CD4-positive, alpha-beta T cell treated with Interleukin-17A for 1 hour (primary cell): ENCODE results near the gene NCAPG2.
"Not testable (repeated sequence)": the region's sequence is repeated elsewhere in the genome, so short reads cannot be mapped to it uniquely, and the experiment has no call there.

Experiments
- DNase-seq: peaks from one replicate; pipeline ENCODE4 v3.0.0-alpha.2; 2020

Gene NCAPG2

DNA sequence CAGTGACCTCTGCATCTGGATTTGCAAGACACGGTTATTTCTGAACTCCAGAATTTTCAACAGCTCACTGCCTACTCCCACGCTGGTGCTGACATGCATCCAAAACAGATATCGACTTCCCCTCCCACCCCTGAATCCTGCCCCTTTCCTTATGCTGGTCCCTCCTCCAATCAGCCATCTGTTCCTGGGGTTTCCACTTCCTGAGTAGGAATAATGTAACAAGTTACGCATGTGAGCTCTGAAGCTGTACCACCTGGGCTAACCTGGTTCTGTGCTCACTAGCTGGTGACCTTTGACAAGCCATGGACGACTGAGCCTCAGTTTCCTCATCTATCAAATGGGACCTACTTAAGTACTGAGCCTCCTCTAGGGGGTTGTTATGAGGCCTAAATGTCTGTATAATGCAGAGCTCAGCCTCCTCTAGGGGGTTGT, 1.7 kb upstream of the NCAPG2 start:
- no peak for DNase-seq

DNA sequence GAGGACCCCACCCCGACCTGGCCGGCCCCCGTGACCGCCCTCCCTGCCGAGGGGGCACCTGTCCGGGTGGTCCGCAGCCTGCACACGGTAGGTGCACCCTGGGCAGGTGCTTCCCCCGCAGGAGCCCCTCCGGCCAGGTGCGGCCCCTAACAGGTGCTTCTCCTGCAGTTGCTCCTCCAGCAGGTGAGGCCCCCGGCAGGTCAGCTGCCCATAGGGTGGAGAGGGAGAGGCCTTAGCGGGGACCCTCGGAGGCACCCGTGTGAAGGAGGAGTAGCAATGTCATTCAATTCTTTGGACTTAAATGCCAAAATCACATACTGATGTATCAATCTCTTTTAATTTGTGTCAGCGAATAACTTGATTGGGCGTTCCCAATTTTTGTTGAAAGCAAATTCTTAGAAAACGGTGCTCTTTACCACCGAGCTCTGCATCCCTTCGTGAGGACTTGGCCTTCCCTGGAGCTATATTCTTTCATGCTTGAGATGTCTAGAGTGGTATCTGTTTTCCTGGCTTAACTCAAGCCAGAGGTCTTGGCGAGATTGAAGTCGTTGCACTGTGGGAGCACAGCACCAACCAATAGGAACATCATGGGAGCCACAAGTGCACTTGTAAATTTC, 738 bp upstream of the NCAPG2 start:
- DNase-seq: no peak

DNA sequence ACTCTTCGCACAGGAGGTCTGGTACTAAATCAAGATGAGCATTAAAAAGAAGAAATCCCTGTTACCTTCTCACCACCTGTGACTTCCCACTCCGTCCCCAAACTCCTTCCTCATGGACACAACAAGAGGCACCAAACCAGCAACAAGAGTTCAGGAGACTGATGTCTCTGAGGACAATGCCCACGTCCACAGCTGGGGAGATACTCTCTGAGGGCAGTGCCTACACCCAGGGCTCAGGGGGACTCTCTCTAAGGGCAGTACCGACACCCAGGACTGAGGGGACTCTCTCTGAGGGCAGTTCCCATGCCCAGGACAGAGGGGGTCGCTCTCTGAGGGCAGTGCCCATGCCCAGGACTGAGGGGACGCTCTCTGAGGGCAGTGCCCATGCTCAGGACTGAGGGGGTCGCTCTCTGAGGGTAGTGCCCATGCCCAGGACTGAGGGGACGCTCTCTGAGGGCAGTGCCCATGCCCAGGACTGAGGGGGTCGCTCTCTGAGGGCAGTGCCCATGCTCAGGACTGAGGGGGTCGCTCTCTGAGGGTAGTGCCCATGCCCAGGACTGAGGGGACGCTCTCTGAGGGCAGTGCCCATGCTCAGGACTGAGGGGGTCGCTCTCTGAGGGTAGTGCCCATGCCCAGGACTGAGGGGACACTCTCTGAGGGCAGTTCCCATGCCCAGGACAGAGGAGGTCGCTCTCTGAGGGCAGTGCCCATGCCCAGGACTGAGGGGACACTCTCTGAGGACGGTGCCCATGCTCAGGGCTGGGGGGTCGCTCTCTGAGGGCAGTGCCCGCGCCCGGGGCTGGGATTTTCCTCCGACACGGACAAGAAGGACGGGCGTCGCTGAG, 703 bp downstream of the NCAPG2 start:
- DNase-seq: not testable (repeated sequence)

DNA sequence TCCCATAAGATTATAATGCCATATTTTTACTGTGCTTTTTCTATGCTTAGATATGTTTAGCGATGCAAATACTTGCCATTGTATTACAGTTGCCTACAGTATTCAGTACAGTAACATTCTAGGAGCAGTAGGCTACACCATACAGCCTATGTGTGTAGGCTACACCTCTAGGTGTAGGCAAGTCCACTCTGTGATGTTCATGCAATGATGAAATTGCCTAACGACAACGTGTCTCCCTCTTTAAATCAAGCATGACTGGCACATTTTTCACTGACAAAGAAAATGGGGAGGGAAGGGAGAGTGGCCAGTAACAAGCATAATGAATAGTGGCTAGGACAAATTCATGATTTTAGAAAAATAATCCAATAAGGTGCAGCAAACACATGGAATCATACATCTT, 1.7 kb downstream of the NCAPG2 start:
- DNase-seq: no peak

DNA sequence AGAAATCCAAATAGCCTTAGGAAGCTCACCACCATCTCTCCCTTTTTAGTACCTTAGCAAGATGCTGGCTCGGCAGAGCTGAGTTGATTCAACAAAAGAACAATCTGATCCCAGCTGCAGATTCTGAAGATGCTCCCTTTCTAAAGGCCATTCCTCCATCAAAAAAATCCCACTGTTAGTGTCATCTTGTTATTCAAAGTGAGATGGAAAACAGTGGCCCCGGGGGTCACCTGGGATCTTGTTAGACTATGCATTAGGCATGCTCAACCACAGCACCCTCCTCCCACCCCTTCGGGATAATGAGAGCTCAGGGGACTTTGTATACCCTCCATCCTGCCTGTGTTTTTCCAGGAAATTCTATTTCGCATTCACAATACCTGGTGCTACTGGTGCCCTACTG, 2.4 kb downstream of the NCAPG2 start:
- no peak for DNase-seq

DNA sequence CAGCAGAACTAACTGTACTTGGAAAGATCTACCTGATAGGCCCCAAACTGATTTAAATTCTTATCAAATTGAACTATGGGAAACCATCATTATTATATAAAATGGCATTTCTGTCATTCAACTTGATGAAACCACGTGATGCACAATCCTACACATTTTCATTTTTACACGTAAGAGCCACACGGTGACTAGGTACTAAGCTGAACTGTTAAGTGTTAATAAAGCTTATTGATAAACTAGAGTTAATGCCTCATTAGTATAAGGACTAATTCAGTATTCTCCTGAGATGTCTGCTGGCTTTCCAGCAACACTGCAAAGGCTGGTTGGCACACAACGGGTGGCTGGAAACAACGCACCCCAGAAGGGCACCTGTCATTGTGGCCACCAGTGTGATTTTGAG, 4.6 kb downstream of the NCAPG2 start:
- DNase-seq: no peak

DNA sequence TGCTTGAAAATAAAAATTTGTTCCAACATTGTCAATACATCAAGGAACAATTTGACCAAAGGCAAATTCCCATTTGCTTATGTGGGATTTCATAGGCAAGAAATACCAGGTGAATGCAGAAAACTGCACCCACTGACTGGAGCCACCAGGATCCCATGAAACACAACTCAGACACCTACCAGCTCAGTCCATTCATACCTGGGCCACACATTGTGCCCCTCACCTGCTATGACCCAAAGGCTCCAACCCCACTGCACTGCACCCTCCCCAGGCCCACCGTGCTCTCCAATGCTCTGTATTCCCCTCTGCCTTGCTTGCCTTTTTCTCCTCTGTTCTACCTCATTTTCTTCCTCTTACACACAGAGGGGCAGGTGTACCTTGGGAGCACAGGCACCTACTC, 5.3 kb downstream of the NCAPG2 start:
- DNase-seq: no peak

DNA sequence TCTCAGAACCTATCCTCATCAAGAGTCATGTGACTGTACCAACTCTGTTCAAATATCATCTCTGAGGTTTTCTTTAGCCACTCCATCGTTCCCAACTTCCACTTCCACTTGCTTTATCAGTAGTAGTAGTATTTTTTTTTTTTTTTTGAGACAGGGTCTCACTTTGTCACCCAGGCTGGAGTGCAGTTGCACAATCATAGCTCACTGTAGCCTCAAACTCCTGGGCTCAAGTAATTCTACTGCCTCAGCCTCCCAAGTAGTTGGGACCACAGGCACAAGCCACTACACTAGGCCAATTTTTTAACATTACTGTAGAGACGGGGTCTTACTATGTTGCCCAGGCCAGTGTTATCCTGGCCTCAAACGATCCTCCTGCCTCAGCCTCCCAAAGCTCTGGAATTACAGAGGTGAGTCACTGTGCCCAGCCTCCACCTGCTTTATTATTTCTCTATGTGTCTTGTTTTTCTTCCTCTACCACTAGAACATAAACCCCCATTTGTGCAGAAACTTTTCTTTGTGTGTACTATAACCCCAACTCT, 5.9 kb downstream of the NCAPG2 start:
- no peak for DNase-seq

DNA sequence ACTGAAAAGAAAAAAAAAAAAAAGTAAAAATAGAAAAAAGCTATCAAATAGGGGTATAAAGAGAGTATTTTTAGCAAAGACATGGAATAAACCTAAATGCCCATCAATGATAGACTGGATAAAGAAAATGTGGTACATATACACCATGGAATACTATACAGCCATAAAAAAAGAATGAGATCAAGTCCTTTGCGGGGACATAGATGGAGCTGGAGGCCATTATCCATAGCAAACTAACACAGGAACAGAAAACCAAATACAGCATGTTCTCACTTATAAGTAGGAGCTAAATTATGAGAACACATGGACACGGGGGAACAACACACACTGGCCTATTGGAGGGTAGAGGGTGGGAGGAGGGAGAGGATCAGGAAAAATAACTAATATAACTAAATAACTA, 7.0 kb downstream of the NCAPG2 start:
- not testable (repeated sequence) for DNase-seq

DNA sequence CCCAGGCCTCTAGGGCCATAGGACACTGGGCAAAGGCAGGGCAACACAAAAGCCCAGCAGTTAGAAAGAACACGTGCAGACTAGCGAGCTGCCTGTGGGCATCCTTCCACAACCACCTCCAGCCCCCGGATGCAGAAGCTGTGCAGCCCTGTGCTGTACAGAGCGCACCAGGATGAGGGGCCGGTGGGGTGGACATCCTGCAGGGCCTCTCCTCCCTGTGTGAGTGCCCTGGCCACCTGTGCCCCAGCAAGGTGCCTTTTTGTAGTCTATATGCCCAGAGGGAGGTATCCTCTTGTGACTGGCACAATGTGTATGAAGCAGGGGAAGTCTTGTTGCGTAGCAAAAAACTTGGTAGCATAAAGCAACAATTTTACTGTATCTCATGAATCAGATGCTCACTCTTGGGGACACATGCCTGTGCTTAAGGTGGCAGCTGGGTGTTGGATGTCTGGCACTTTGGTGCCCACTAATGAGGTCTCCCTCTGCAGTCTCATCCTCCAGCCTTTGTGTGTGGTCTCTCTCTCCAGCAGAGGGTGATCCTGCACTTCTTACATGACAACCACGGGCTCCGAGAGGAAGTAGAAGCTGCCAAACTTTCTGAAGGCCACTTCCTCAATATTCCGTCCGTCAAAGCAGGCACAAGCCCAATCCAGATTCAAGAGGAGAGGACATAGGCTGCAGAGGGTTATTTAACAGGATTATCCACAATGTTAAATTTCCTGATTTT, 8.7 kb downstream of the NCAPG2 start:
- peak; percentile 75 for DNase-seq

DNA sequence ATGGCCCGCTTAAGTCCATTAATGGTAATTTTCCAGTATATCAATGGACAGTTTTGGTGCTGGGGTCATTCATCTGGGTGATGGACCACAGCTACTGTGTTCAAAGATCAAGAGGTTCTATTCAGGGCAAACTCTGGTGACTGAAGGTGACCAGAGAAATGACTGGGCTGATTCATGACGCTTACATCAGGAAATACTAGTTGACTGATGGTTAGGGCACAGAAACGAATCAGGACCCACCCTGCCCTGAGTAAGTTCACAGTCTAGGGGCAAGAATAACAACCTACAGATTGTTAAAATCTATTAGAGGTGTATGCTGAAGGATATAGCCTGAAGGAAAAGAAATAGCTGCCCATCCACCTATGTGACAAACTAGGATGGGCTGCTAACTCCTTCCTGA, 9.5 kb downstream of the NCAPG2 start:
- no peak for DNase-seq

DNA sequence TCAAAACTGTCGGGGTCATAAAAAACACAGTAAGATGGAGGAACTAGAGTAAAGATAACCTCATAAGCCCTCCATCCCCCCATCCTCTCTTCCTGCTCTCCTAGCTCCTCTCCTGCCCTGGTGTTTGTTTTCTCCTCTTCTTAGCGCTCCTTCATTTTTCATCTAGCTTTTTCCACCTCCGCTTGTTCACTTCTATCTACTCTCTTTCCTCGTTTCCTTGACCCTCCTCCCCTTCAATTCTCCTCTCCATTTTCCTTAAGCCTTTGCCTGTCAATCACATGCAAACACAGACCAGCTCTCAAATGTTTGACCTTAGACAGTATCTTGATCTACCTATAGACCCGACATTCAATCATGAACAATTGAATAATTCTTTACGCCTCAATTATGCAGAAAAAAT, 10.0 kb downstream of the NCAPG2 start:
- no peak for DNase-seq

DNA sequence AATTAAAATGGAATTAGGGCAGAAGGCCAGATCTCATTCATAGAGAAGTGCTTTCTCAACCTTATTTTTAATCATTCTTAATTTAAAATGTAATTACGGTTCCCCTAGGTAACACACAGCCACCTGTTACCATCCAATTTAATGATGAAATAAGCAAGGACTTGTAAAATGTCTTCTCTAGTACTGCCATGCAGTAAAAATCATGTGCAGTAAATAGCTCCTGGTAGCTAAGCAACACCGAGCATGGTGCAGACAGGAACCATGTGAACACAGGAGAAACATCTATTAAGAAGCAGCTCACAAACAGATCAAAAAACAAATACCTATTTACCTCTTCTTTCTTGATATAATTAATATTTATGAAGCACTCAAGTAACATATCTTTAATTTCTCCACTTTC, 15.1 kb downstream of the NCAPG2 start:
- no peak for DNase-seq

DNA sequence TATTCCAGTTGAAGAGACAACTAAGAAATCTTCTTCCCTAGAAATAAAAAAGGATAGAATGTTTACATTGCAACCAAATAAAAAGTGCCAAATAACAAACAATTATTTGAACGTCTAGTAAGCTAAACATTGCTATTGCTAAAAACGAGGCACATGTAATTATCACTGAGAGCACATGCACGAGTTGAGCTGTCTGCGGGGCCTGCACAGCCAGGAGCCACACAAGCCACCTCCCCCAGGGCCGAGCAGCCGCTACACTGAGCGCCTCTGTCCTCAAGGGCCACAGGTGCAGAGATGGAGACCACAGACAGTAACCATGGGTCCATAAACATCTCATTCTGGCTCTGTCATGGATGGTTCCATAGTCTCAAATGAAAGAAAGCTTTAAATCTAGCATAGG, 17.2 kb downstream of the NCAPG2 start:
- no peak for DNase-seq

DNA sequence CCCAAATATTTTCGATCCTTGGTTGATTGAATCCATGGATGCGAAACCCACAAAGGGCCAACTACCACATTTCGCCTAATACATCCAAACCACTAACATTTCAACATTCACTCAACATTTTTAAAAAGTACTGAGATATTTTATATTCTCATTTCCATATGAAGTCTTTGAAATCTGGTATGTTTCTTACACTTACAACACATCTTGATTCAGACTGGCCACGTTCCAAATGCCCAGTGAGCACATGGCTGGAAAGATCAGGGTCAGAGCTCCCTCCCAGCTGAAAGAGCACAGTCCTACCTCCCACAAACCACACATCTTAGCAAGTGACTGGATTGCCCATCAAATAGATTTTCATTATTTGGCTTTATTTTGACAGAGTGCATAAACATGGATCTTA, 18.9 kb downstream of the NCAPG2 start:
- no peak for DNase-seq

DNA sequence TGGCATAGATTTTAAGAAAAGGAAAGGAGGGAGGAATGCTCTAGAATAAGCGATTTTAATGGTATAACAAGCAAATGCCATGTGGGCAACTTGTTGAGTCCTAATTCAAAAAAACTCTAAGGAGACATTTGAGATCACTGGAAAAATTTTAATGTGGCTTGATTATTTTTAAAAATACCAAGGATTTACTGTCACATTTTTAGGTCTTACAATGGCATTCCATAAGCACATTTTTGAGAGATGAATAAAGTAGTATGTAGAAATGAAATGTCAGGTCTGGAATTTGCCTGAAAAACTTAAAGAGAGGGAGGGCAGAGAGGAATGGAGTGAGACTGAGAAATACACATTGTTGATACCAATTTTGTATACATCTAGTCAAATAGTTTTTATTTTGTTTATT, 20.3 kb downstream of the NCAPG2 start:
- DNase-seq: no peak

DNA sequence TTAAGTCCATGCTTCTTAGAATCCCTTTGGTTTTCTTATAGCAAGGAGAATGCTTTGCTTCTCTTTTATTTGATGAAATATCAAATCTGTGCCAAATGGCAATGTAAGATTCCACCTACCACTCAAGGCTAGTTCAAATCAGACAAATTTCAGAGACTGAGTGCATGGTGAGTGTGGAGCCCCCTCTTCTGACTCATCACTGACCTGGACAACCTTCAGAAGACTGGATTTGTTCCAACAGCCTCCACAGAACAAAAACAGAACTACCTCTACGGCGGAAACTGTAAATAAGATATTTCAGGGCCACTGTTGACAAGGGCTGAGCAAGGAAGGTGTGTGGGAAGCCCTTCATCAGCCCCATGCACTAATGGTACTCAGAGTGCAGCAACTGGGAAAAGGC, 21.1 kb downstream of the NCAPG2 start:
- no peak for DNase-seq

DNA sequence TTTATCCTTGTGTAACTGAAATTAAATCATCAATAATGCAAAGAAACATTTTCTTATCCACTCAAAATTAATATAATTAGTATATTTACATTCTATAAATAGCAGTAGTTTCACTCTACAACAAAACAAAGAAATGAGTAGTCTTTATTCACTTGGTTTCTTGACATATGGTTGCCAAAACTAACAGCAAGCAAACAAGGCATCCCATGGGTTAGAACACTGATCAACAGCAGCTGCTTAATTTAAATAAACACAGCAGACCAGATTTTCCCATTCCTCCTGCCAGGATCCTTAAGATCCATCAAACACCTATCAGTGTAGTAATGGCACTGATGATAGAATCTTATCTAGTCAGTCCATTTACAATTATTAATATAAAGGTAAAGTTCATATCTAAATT, 22.1 kb downstream of the NCAPG2 start:
- no peak for DNase-seq

DNA sequence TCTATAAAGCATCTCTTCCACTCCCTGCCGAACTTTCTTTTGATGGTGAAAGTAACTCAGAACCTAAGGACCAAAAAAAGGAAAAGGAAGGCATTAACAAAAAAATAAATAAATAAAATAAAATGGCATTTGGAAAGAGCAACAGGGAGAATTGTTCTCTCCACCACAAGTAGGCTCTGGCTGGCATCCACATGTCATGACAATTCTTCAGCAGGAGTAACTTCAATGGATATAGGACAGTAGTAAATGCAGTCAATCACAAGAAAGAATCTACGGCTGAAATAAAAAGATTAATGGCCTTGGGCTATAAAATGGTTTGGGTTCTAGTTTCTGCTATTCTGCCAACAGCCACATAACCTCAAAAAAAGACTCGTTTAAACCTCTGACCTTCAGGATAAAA, 23.9 kb downstream of the NCAPG2 start:
- DNase-seq: no peak

DNA sequence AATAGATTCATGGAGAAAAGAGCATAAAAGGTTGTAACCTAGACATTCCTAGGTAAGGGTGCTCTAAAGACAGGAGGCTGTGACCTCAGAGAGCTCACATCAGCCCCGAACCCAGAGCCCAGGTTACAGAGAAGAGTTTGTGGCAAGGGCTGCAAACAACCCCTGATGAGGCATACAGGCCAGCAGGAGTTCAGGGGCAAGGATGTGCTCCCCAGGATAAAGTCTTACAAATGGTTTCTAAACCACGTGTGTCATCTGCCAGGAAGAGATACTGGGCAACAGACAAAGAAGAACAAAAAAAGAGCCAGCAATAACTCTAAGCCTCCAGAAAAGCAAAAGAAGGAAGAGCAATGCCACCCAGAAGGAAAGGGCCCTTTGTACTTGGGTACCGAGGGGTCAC, 27.7 kb downstream of the NCAPG2 start:
- DNase-seq: no peak

DNA sequence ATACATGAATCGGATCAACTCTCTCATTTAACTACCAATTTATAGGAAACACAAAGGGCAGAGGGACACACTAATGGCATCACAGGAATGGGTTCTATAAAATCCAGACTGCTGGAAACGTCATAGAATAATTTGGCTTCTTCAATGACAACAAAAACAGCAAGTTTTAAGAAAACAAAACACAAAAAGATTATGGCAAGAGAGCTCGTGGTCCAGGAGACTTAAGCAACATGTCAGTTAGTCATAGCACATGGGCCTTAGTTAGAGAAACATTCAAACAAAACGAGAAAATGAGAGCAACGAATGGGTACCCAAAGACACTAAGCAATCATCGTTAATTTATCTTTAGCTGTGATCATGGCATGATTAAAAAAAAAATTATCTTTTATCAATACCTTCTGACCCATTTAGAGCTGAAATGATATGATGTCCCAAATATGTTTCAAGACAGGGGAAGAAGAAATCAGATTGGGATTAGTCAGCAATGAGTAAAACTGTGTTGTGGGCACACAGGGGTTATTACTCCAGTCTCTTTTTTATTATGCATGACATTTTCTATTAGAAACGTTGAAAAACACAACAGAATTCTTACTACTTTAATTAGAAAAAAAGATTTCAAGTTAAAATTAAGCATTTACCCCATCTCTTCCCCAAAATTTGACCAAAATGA, 28.3 kb downstream of the NCAPG2 start:
- DNase-seq: no peak

DNA sequence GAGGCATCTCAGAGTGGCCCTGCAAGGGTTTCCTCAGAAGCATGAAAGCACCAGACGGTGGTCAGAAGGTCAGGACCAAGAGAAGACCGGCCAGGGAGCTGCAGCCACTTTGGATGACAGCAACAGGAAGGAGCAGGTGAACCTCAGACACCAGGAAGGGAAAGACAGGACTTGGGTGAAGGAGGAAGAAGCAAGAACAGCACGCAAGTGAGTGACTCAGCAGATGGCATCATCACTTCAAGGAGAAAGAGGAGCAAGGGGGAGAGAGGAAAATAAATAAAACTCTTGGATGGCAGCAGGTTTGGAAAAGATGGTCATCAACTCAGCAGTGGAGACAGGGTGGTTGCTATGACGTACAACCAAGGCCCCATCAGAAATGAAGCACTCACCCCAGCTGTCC, 31.6 kb downstream of the NCAPG2 start:
- DNase-seq: no peak

DNA sequence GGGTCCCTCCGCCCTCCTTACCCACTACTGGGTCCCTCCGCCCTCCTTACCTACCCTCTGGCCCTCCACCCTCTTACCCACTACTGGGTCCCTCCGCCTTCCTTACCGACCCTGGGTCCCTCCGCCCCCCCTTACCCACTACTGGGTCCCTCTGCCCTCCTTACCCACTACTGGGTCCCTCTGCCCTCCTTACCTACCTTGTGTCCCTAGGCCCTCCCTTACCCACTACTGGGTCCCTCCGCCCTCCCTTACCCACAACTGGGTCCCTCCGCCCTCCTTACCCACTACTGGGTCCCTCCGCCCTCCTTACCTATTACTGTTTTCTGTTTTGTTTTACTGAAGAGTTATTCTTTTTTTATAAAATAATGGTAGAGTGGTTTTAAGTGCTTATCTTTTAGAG, 36.5 kb downstream of the NCAPG2 start:
- not testable (repeated sequence) for DNase-seq
